Measurements from ENCODE around the gene ARL6IP4. TPM values are rescaled to one million over a fixed set of nuclear protein-coding genes. Genes with fewer than 3 reads are reported as not detected.

Gene ARL6IP4
- total and polyA plus RNA-seq, 2 of the 4 experiments (the other 2 are of a cell fraction): 161 to 254 TPM

GRCh38 chr12:122977153-122977552 lies 3.3 kb upstream of the ARL6IP4 start:
- Histone ChIP-seq H3K18ac (ENCODE audit: low read depth, low read length) (no peak overlapping the region), H3K23ac (ENCODE audit: low read depth, low read length) (no peak overlapping the region), H3K9me1 (ENCODE audit: insufficient read depth, low read length) (peaks cover 12% of the 10 kb centered on the region; the same call in 1 of the 2 replicates), H4K8ac (ENCODE audit: low read depth in 2 of 2, low read length in 2 of 2) (no peak overlapping the region), H4K91ac (ENCODE audit: insufficient read depth, low read depth, low read length) (no peak overlapping the region), H3K56ac (ENCODE audit: extremely low read depth, insufficient read depth, low read length) (no peak overlapping the region), H4K5ac (ENCODE audit: low read depth, low read length) (no peak overlapping the region), H2AFZ (replicated peaks; ENCODE audit: low read length, poor library complexity) (no peak overlapping the region), H2BK120ac (ENCODE audit: low read depth, low read length) (no peak overlapping the region), H3K79me1 (ENCODE audit: low read depth in 1 of 2, low read length in 2 of 2) (peaks cover 20 to 67% of the 10 kb centered on the region in 2 experiments), H2BK5ac (ENCODE audit: low read depth, low read length, poor library complexity, severe bottlenecking) (no peak overlapping the region), H4K20me1 (ENCODE audit: insufficient read depth, low read length) (peaks cover 8% of the 10 kb centered on the region), H3K9ac (ENCODE audit: low read depth, low read length) (no peak overlapping the region), H3K27ac (ENCODE audit: insufficient read depth, low read length) (no peak overlapping the region), H3K36me3 (ENCODE audit: control insufficient read depth, insufficient read depth, low read length) (peaks cover 7% of the 10 kb centered on the region), H3K9me3 (ENCODE audit: control insufficient read depth, insufficient read depth, low read length) (no peaks in the 10 kb centered on the region), H3K27me3 (ENCODE audit: control insufficient read depth, insufficient read depth, low read length) (no peaks in the 10 kb centered on the region), H3K14ac (replicated peaks; ENCODE audit: low read depth, low read length) (no peak overlapping the region), H3K4ac (ENCODE audit: low read depth, low read length) (no peak overlapping the region), H2AK5ac (ENCODE audit: low read depth, low read length) (no peak overlapping the region), H3K4me1 (ENCODE audit: control insufficient read depth, insufficient read depth, low read length) (peaks cover 18% of the 10 kb centered on the region), H2AK9ac (replicated peaks; ENCODE audit: low read depth, low read length, poor library complexity) (peak overlapping the region; percentile 15), H2BK20ac (ENCODE audit: low read depth, low read length) (no peak overlapping the region), H3K4me3 (ENCODE audit: insufficient read depth, low read depth, low read length) (no peak overlapping the region), H2BK15ac (ENCODE audit: low read depth, low read length) (no peak overlapping the region), H3K4me2 (ENCODE audit: low read depth, low read length) (no peak overlapping the region)
- ATAC-seq (ENCODE audit: low read depth) (no peak), DNase-seq (no peak)
- dilution Hi-C loops (cut with HindIII; ENCODE audit: low sequenced_read_pairs, unreplicated experiment) (loop anchor here (25.0 kb wide), 1 partner anchor 260 kb away; the partner anchor contains the start of genes MPHOSPH9 and MTRFR), intact Hi-C loops (cut with micrococcal nuclease) (loop anchor here (10.0 kb wide), 1 partner anchor 408 kb away; the partner anchor contains the start of gene KMT5A), in situ Hi-C loops (cut with MboI; ENCODE audit: low sequenced_read_pairs) (no loop called here)
- CTCF ChIA-PET: no interaction called here
- WGBS, 2 experiments (ENCODE audit: extremely low coverage in 2 of 2, insufficient read length in 1 of 2): no CpG with 5 or more reads among the region's 6 CpGs
- POLR2A ChIA-PET (ENCODE audit: unreplicated experiment): no interaction called here
- no TSS peak for BruUV-seq (replicated peaks)
- no peak for TF ChIP-seq CHD1 (IDR thresholded peaks at IDR 0.05; ENCODE audit: low read depth, low read length)
- no peak for TF ChIP-seq USF2 (IDR thresholded peaks at IDR 0.05; ENCODE audit: low read depth, low read length)
- no peak for TF ChIP-seq SMC3 (IDR thresholded peaks at IDR 0.05; ENCODE audit: low read depth, low read length)
- TF ChIP-seq RFX5 (IDR thresholded peaks at IDR 0.05; ENCODE audit: low read depth, low read length): no peak
- TF ChIP-seq FOS (IDR thresholded peaks at IDR 0.05; ENCODE audit: low read depth, low read length): no peak
- no peak for TF ChIP-seq CEBPB (IDR thresholded peaks at IDR 0.05; ENCODE audit: low read depth, low read length)
- no peak for TF ChIP-seq MAZ (IDR thresholded peaks at IDR 0.05; ENCODE audit: borderline replicate concordance, low read depth, low read length)
- no peak for TF ChIP-seq ELK1 (IDR thresholded peaks at IDR 0.05; ENCODE audit: borderline replicate concordance, low read depth, low read length)
- no peak for TF ChIP-seq BHLHE40 (IDR thresholded peaks at IDR 0.05; ENCODE audit: low read depth, low read length)
- TF ChIP-seq POLR2A (IDR thresholded peaks at IDR 0.05; ENCODE audit: low read depth, low read length): no peak
- no peak for TF ChIP-seq MXI1 (IDR thresholded peaks at IDR 0.05; ENCODE audit: borderline replicate concordance, low read depth, low read length)
- no peak for TF ChIP-seq RCOR1 (IDR thresholded peaks at IDR 0.05; ENCODE audit: insufficient replicate concordance, low read length)
- no peak for TF ChIP-seq RAD21 (IDR thresholded peaks at IDR 0.05; ENCODE audit: low read length)
- TF ChIP-seq CTCF (conservative IDR thresholded peaks at IDR 0.05; ENCODE audit: low read depth, low read length): no peak

Data from IMR-90 (cell line).